K562 (cell line): ENCODE measurements around the gene KCND2. TPM values are rescaled to one million over a fixed set of nuclear protein-coding genes. Genes with fewer than 3 reads are reported as not detected.

Source experiments
- KAT2B ChIP-seq: IDR thresholded peaks from one replicate; pipeline ENCODE4 v1.6.1; 2012; ENCODE audit warnings: low read depth, mild to moderate bottlenecking, control low read depth, inconsistent platforms, low read length, moderate library complexity
- polyA plus RNA-seq, 8 experiments: library from polyadenylated mRNA; depleted of rRNA in 4 of 8; stranded (reverse) in 5 of 8; unstranded in 3 of 8; fragments of >200 nt; fragmentation: Nextera tagmentation in 2 of 8; fragmentation: Illumina TruSeq in 1 of 8; extraction: Ambion mirVana in 2 of 8; extraction: Trizol in 1 of 8; gene quantifications; 2 replicates each; pipeline versions ENCODE4 v1.2.1 to v1.2.3, GENCODE V29; 2011 to 2014; ENCODE audit warnings: inconsistent platforms in 1 of 8, missing spikeins in 1 of 8
- total RNA-seq, 7 experiments: library from RNA; depleted of rRNA in 6 of 7; stranded (reverse); fragments of >200 nt in 6 of 7; fragmentation: Illumina TruSeq in 2 of 7; extraction: Trizol in 2 of 7; gene quantifications; 2 replicates each; pipeline versions ENCODE4 v1.2.1 to v1.2.3, GENCODE V29; 2011 to 2021; ENCODE audit warnings: low replicate concordance in 1 of 7
- TF ChIP-seq, protein P1 (sequence below): fragments of 450-650 bp; IDR thresholded peaks from 2 replicates; pipeline ENCODE4 v1.6.1; 2016; ENCODE audit warnings: mild to moderate bottlenecking, moderate library complexity

The KCND2 gene
- total and polyA plus RNA-seq, 9 of the 15 experiments (the other 6 are each of a cell fraction or from before 2014, with no cell fraction given) = 0.03 to 0.12 TPM; not detected in 7

DNA sequence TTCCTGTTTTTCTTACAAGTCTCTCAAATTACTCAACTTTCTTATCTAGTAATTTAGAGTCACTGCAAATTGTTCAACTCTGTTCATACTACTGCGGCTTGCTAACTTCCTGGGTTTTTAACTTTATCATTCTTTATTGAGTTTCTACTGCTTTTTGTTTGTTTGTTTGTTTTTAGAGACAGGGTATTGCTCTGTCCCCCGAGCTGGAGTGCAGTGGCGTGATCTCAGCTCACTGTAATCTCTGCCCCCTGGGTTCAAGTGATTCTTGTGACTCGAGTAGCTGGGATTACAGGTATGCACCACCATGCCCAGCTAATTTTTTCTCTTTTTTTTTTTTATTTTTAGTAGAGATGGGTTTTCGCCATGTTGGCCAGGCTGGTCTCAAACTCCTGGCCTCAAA lies 402.1 kb downstream of the KCND2 start (continued):
- TF ChIP-seq, protein P1, sequence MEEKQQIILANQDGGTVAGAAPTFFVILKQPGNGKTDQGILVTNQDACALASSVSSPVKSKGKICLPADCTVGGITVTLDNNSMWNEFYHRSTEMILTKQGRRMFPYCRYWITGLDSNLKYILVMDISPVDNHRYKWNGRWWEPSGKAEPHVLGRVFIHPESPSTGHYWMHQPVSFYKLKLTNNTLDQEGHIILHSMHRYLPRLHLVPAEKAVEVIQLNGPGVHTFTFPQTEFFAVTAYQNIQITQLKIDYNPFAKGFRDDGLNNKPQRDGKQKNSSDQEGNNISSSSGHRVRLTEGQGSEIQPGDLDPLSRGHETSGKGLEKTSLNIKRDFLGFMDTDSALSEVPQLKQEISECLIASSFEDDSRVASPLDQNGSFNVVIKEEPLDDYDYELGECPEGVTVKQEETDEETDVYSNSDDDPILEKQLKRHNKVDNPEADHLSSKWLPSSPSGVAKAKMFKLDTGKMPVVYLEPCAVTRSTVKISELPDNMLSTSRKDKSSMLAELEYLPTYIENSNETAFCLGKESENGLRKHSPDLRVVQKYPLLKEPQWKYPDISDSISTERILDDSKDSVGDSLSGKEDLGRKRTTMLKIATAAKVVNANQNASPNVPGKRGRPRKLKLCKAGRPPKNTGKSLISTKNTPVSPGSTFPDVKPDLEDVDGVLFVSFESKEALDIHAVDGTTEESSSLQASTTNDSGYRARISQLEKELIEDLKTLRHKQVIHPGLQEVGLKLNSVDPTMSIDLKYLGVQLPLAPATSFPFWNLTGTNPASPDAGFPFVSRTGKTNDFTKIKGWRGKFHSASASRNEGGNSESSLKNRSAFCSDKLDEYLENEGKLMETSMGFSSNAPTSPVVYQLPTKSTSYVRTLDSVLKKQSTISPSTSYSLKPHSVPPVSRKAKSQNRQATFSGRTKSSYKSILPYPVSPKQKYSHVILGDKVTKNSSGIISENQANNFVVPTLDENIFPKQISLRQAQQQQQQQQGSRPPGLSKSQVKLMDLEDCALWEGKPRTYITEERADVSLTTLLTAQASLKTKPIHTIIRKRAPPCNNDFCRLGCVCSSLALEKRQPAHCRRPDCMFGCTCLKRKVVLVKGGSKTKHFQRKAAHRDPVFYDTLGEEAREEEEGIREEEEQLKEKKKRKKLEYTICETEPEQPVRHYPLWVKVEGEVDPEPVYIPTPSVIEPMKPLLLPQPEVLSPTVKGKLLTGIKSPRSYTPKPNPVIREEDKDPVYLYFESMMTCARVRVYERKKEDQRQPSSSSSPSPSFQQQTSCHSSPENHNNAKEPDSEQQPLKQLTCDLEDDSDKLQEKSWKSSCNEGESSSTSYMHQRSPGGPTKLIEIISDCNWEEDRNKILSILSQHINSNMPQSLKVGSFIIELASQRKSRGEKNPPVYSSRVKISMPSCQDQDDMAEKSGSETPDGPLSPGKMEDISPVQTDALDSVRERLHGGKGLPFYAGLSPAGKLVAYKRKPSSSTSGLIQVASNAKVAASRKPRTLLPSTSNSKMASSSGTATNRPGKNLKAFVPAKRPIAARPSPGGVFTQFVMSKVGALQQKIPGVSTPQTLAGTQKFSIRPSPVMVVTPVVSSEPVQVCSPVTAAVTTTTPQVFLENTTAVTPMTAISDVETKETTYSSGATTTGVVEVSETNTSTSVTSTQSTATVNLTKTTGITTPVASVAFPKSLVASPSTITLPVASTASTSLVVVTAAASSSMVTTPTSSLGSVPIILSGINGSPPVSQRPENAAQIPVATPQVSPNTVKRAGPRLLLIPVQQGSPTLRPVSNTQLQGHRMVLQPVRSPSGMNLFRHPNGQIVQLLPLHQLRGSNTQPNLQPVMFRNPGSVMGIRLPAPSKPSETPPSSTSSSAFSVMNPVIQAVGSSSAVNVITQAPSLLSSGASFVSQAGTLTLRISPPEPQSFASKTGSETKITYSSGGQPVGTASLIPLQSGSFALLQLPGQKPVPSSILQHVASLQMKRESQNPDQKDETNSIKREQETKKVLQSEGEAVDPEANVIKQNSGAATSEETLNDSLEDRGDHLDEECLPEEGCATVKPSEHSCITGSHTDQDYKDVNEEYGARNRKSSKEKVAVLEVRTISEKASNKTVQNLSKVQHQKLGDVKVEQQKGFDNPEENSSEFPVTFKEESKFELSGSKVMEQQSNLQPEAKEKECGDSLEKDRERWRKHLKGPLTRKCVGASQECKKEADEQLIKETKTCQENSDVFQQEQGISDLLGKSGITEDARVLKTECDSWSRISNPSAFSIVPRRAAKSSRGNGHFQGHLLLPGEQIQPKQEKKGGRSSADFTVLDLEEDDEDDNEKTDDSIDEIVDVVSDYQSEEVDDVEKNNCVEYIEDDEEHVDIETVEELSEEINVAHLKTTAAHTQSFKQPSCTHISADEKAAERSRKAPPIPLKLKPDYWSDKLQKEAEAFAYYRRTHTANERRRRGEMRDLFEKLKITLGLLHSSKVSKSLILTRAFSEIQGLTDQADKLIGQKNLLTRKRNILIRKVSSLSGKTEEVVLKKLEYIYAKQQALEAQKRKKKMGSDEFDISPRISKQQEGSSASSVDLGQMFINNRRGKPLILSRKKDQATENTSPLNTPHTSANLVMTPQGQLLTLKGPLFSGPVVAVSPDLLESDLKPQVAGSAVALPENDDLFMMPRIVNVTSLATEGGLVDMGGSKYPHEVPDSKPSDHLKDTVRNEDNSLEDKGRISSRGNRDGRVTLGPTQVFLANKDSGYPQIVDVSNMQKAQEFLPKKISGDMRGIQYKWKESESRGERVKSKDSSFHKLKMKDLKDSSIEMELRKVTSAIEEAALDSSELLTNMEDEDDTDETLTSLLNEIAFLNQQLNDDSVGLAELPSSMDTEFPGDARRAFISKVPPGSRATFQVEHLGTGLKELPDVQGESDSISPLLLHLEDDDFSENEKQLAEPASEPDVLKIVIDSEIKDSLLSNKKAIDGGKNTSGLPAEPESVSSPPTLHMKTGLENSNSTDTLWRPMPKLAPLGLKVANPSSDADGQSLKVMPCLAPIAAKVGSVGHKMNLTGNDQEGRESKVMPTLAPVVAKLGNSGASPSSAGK = no peak
- TF ChIP-seq KAT2B = no peak
